Ecto neural progenitor cell (in vitro differentiated cells): Measurements from ENCODE around the gene DRGX.

ENCODE experiments used
- DNase-seq: peaks from one replicate; pipeline ENCODE4 v3.0.0-alpha.2; 2018; ENCODE audit warnings: low spot score

DRGX gene

GRCh38 chr10:49361735-49362568 is 33.9 kb downstream of the DRGX start:
- DNase-seq = no peak

GRCh38 chr10:49361178-49361554 is 34.7 kb downstream of the DRGX start:
- DNase-seq = no peak

- DNase-seq = no peak
These were observed 35.4 kb downstream of the DRGX start for GRCh38 chr10:49360271-49361177.

- peak; percentile 59 for DNase-seq
These were observed 36.3 kb downstream of the DRGX start for GRCh38 chr10:49359349-49360270.

GRCh38 chr10:49357910-49358309 is 38.0 kb downstream of the DRGX start:
- DNase-seq = no peak

GRCh38 chr10:49356944-49357343 is 38.9 kb downstream of the DRGX start:
- no peak for DNase-seq

- DNase-seq = no peak
These were observed 39.7 kb downstream of the DRGX start for GRCh38 chr10:49356181-49356580.

- DNase-seq = no peak
These were observed 40.7 kb downstream of the DRGX start for GRCh38 chr10:49355221-49355620.

GRCh38 chr10:49354593-49354992 is 41.3 kb downstream of the DRGX start:
- no peak for DNase-seq

- DNase-seq = no peak
These were observed 41.9 kb downstream of the DRGX start for GRCh38 chr10:49353895-49354566.

- no peak for DNase-seq
These were observed 42.6 kb downstream of the DRGX start for GRCh38 chr10:49353026-49353894.

GRCh38 chr10:49352323-49352722 is 43.6 kb downstream of the DRGX start:
- DNase-seq = no peak

GRCh38 chr10:49351669-49352068 is 44.2 kb downstream of the DRGX start:
- DNase-seq = no peak

- DNase-seq = no peak
These were observed 44.9 kb downstream of the DRGX start for GRCh38 chr10:49350846-49351532.

GRCh38 chr10:49350138-49350537 is 45.8 kb downstream of the DRGX start:
- DNase-seq = no peak

GRCh38 chr10:49349390-49349789 is 46.5 kb downstream of the DRGX start:
- no peak for DNase-seq

GRCh38 chr10:49348593-49348992 is 47.3 kb downstream of the DRGX start:
- DNase-seq = no peak

- DNase-seq = no peak
These were observed 48.1 kb downstream of the DRGX start for GRCh38 chr10:49347827-49348226.

GRCh38 chr10:49347342-49347741 is 48.5 kb downstream of the DRGX start:
- no peak for DNase-seq

GRCh38 chr10:49344840-49345239 is 51.0 kb downstream of the DRGX start:
- DNase-seq = no peak
